Hepatocyte (in vitro differentiated cells): ENCODE data around the gene PHF19.

ENCODE experiments used
- EZH2 ChIP-seq: fragments of 200-600 bp; sonication (generic); IDR thresholded peaks from 2 replicates; pipeline ENCODE4 v1.6.1; 2016; ENCODE audit warnings: antibody characterized with exemption, mild to moderate bottlenecking, borderline replicate concordance
- EZH2phosphoT487 ChIP-seq: fragments of 200-600 bp; sonication (generic); IDR thresholded peaks from one replicate; pipeline ENCODE4 v1.6.1; 2018; ENCODE audit warnings: antibody characterized with exemption, mild to moderate bottlenecking, low read depth, moderate library complexity; ENCODE audit not compliant: unreplicated experiment, severe bottlenecking
- TF ChIP-seq, protein P1 (sequence below): fragments of 200-600 bp; sonication (generic); IDR thresholded peaks from 2 replicates; pipeline ENCODE4 v1.5.1; 2016; ENCODE audit warnings: antibody characterized with exemption, mild to moderate bottlenecking; ENCODE audit not compliant: poor library complexity

DNA sequence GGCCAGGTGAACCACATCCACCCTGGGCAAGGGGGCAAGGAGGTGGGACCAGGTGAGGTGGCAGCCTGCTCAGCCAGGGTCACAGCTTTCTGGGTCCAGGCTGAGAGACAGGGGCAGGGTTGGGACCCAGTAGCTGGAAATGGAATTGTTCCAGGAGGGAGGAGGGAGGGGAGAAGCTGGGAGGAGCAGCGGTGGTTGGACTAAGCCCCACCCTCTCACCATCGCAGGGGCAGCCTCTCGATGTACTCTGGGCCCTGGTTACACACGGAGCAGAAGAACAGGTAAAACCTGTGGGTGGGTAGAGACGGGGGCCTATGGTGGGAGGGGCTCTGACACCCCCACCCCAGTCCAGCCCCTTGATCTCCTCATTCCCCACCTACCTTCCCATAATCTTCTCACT, 11.2 kb downstream of the PHF19 start:
- TF ChIP-seq, protein P1, sequence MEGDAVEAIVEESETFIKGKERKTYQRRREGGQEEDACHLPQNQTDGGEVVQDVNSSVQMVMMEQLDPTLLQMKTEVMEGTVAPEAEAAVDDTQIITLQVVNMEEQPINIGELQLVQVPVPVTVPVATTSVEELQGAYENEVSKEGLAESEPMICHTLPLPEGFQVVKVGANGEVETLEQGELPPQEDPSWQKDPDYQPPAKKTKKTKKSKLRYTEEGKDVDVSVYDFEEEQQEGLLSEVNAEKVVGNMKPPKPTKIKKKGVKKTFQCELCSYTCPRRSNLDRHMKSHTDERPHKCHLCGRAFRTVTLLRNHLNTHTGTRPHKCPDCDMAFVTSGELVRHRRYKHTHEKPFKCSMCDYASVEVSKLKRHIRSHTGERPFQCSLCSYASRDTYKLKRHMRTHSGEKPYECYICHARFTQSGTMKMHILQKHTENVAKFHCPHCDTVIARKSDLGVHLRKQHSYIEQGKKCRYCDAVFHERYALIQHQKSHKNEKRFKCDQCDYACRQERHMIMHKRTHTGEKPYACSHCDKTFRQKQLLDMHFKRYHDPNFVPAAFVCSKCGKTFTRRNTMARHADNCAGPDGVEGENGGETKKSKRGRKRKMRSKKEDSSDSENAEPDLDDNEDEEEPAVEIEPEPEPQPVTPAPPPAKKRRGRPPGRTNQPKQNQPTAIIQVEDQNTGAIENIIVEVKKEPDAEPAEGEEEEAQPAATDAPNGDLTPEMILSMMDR = no peak
- no peak for TF ChIP-seq EZH2phosphoT487
- no peak for TF ChIP-seq EZH2
